Nephron (organoid): ENCODE data around the gene PHLDB2.

ENCODE experiments used
- H3K27ac Mint-ChIP-seq, 3 experiments: 2 replicates each; pipeline ENCODE4 v1.8.0; 2020; ENCODE audit warnings: mixed read lengths in 3 of 3, mild to moderate bottlenecking in 2 of 3, moderate library complexity in 1 of 3
- H3K27me3 Mint-ChIP-seq: 2 replicates; pipeline ENCODE4 v1.8.0; 2021; ENCODE audit warnings: low read depth, mild to moderate bottlenecking, moderate library complexity, mixed read lengths
- H3K36me3 Mint-ChIP-seq: 2 replicates; pipeline ENCODE4 v1.8.0; 2020; ENCODE audit warnings: low read depth, mixed read lengths
- H3K4me1 Mint-ChIP-seq: 2 replicates; pipeline ENCODE4 v1.8.0; 2020; ENCODE audit warnings: mixed read lengths
- H3K4me3 Mint-ChIP-seq, 3 experiments: 2 replicates each; pipeline ENCODE4 v1.8.0; 2020; ENCODE audit warnings: mild to moderate bottlenecking in 3 of 3, mixed read lengths in 3 of 3, moderate library complexity in 2 of 3
- H3K9me3 Mint-ChIP-seq: 2 replicates; pipeline ENCODE4 v1.8.0; 2020; ENCODE audit warnings: mixed read lengths
- TF ChIP-seq, protein P1 (sequence below), 3 experiments: fragments of 200-600 bp; sonication (generic); IDR thresholded peaks; one replicate each; pipeline ENCODE4 v1.5.0; 2021; ENCODE audit warnings: antibody characterized with exemption in 3 of 3; ENCODE audit not compliant: unreplicated experiment in 3 of 3

Gene PHLDB2

GRCh38 chr3:111949712-111950111 lies 90.6 kb downstream of the PHLDB2 start:
- H3K9me3 Mint-ChIP-seq = no peaks in the 10 kb centered on the region

GRCh38 chr3:111951032-111951431 lies 92.0 kb downstream of the PHLDB2 start:
- TF ChIP-seq, protein P1, sequence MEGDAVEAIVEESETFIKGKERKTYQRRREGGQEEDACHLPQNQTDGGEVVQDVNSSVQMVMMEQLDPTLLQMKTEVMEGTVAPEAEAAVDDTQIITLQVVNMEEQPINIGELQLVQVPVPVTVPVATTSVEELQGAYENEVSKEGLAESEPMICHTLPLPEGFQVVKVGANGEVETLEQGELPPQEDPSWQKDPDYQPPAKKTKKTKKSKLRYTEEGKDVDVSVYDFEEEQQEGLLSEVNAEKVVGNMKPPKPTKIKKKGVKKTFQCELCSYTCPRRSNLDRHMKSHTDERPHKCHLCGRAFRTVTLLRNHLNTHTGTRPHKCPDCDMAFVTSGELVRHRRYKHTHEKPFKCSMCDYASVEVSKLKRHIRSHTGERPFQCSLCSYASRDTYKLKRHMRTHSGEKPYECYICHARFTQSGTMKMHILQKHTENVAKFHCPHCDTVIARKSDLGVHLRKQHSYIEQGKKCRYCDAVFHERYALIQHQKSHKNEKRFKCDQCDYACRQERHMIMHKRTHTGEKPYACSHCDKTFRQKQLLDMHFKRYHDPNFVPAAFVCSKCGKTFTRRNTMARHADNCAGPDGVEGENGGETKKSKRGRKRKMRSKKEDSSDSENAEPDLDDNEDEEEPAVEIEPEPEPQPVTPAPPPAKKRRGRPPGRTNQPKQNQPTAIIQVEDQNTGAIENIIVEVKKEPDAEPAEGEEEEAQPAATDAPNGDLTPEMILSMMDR (IDR thresholded peaks at IDR 0.05; ENCODE audit: unreplicated experiment in 3 of 3) = no peak
- Mint-ChIP-seq H3K36me3 (peaks cover 33% of the 10 kb centered on the region), H3K4me1 (peaks cover 6% of the 10 kb centered on the region), H3K4me3 (no peak overlapping the region), H3K27me3 (no peaks in the 10 kb centered on the region), H3K27ac (no peak overlapping the region), H3K9me3 (no peaks in the 10 kb centered on the region)

More at GRCh38 chr3:111949712-111950111, 90.6 kb downstream of the PHLDB2 start:
- TF ChIP-seq, protein P1 (IDR thresholded peaks at IDR 0.05; ENCODE audit: unreplicated experiment in 3 of 3) = no peak
- Mint-ChIP-seq H3K27ac (no peak overlapping the region), H3K4me1 (peaks cover 6% of the 10 kb centered on the region), H3K36me3 (peaks cover 38% of the 10 kb centered on the region), H3K4me3 (no peak overlapping the region), H3K27me3 (no peaks in the 10 kb centered on the region)

- TF ChIP-seq, protein P1 (IDR thresholded peaks at IDR 0.05; ENCODE audit: unreplicated experiment in 3 of 3) = no peak
- peaks cover 37% of the 10 kb centered on the region for H3K36me3 Mint-ChIP-seq
- H3K27ac Mint-ChIP-seq = no peak overlapping the region
- no peak overlapping the region for H3K4me3 Mint-ChIP-seq
- H3K4me1 Mint-ChIP-seq = peaks cover 9% of the 10 kb centered on the region
- no peaks in the 10 kb centered on the region for H3K27me3 Mint-ChIP-seq
- no peaks in the 10 kb centered on the region for H3K9me3 Mint-ChIP-seq
Measured at GRCh38 chr3:111952086-111952485, 93.0 kb downstream of the PHLDB2 start.

GRCh38 chr3:111952866-111953450 lies 93.9 kb downstream of the PHLDB2 start:
- no peaks in the 10 kb centered on the region for H3K9me3 Mint-ChIP-seq
- no peak overlapping the region for H3K4me3 Mint-ChIP-seq
- TF ChIP-seq, protein P1 (IDR thresholded peaks at IDR 0.05; ENCODE audit: unreplicated experiment in 3 of 3) = no peak
- H3K36me3 Mint-ChIP-seq = peaks cover 44% of the 10 kb centered on the region
- no peak overlapping the region for H3K27ac Mint-ChIP-seq
- peaks cover 18% of the 10 kb centered on the region for H3K4me1 Mint-ChIP-seq
- H3K27me3 Mint-ChIP-seq = no peaks in the 10 kb centered on the region

DNA sequence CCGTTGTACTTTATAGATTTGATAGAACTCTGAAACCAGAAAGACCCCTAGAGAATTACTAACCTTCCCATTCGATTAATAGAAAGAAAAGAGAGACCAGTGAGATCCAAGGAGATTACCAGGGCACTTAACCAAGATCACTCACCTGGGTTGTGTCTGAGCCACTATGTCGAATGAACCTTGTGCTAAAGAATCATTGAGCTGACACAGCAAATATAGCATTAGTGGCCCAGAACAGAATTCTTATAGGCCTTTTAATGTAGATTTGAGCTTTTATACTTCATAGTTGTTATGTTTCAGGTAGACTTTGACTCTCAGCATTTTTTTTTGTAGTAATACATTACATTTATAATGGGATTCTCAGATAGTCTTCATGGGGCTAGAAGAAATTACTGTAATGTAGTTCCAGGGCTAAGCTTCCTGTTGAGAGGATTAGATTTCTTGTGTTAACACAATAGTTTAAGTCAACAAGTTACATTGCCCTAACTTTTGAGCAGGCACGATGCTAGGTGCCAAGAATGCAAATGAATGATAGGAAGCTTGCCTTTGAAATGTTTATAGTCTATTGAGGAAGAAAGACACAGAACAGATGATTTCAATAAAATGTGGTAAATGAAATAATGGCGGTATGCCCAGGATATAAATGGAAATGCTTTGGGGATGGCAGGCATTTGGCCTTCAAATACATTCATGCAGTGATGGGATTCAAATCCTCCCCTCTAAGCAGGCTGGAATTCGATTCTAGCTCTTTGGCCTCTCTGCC lies 95.3 kb downstream of the PHLDB2 start:
- Mint-ChIP-seq H3K9me3 (no peaks in the 10 kb centered on the region), H3K4me1 (peaks cover 21% of the 10 kb centered on the region), H3K4me3 (no peak overlapping the region), H3K27ac (no peak overlapping the region), H3K36me3 (peaks cover 44% of the 10 kb centered on the region), H3K27me3 (no peaks in the 10 kb centered on the region)
- TF ChIP-seq, protein P1 (IDR thresholded peaks at IDR 0.05; ENCODE audit: unreplicated experiment in 3 of 3) = no peak
